ENCODE measurements around the gene ARIH2.
"Not testable (repeated sequence)": the region's sequence is repeated elsewhere in the genome, so short reads cannot be mapped to it uniquely, and the experiment has no call there.

ARIH2 gene

GRCh38 chr3:49004352-49005302 lies 86.0 kb downstream of the ARIH2 start:
- DNase-seq, result no peak

- no peak for DNase-seq
These were observed 86.7 kb downstream of the ARIH2 start for GRCh38 chr3:49005303-49005680.

GRCh38 chr3:49005998-49006397 lies 87.4 kb downstream of the ARIH2 start:
- DNase-seq, result no peak

GRCh38 chr3:49006408-49007067 lies 87.9 kb downstream of the ARIH2 start:
- no peak for DNase-seq

- peak; percentile 87 for DNase-seq
These were observed 88.6 kb downstream of the ARIH2 start, which contains the start of gene WDR6 for GRCh38 chr3:49007068-49007770. WDR6 (plus strand) TSS chr3:49007391; CDS start chr3:49007432, 41 bp downstream.

GRCh38 chr3:49007771-49008528 lies 89.3 kb downstream of the ARIH2 start:
- DNase-seq, result peak; percentile 56

- not testable (repeated sequence) for DNase-seq
These were observed 90.0 kb downstream of the ARIH2 start for GRCh38 chr3:49008627-49009026.

- DNase-seq, result no peak
These were observed 90.8 kb downstream of the ARIH2 start for GRCh38 chr3:49009396-49009795.

GRCh38 chr3:49012441-49013017 lies 93.9 kb downstream of the ARIH2 start:
- no peak for DNase-seq

- DNase-seq, result no peak
These were observed 94.6 kb downstream of the ARIH2 start for GRCh38 chr3:49013113-49013737.

- DNase-seq, result no peak
These were observed 95.4 kb downstream of the ARIH2 start for GRCh38 chr3:49013738-49014660.

GRCh38 chr3:49015072-49015471 lies 96.4 kb downstream of the ARIH2 start:
- DNase-seq, result no peak

- no peak for DNase-seq
These were observed 97.1 kb downstream of the ARIH2 start for GRCh38 chr3:49015765-49016164.

GRCh38 chr3:49016414-49017228 lies 98.0 kb downstream of the ARIH2 start:
- DNase-seq, result no peak

- DNase-seq, result no peak
These were observed 98.8 kb downstream of the ARIH2 start for GRCh38 chr3:49017229-49017970.

GRCh38 chr3:49017971-49018706 lies 99.5 kb downstream of the ARIH2 start, which contains the start of gene DALRD3:
DALRD3 (minus strand) TSS chr3:49018580; CDS start chr3:49018564, 16 bp downstream.
- peak; percentile 80 for DNase-seq

- DNase-seq, result no peak
These were observed 100.0 kb downstream of the ARIH2 start for GRCh38 chr3:49018707-49019006.

GRCh38 chr3:49019941-49020329 lies 101.3 kb downstream of the ARIH2 start:
- no peak for DNase-seq
